ENCODE data around the gene KRTAP10-7. TPM values are rescaled to one million over a fixed set of nuclear protein-coding genes. Genes with fewer than 3 reads are reported as not detected.

Gene KRTAP10-7
- total RNA-seq, 2 experiments from 2014 or later = not detected

Other genes starting within 250 kb of the KRTAP10-7 start
- 1 to 10 TPM; 2.5 to 3.5 TPM for gene TRPM2, start 247.0 kb upstream of the KRTAP10-7 start, total RNA-seq
- 1 to 10 TPM; 2.5 to 2.8 TPM for gene LRRC3, start 145.1 kb upstream of the KRTAP10-7 start, total RNA-seq
- not detected for gene KRTAP10-1, start 60.4 kb upstream of the KRTAP10-7 start, total RNA-seq
- not detected for gene KRTAP10-2, start 49.1 kb upstream of the KRTAP10-7 start, total RNA-seq
- gene KRTAP10-3, start 41.8 kb upstream of the KRTAP10-7 start, total RNA-seq = not detected
- not detected for gene KRTAP10-4, start 26.9 kb upstream of the KRTAP10-7 start, total RNA-seq
- gene KRTAP10-5, start 20.0 kb upstream of the KRTAP10-7 start, total RNA-seq = not detected
- not detected for gene KRTAP10-6, start 8.1 kb upstream of the KRTAP10-7 start, total RNA-seq
- not detected for gene KRTAP10-8, start 11.5 kb downstream of the KRTAP10-7 start, total RNA-seq
- gene KRTAP10-9, start 26.5 kb downstream of the KRTAP10-7 start, total RNA-seq = not detected
- not detected for gene KRTAP10-10, start 36.8 kb downstream of the KRTAP10-7 start, total RNA-seq
- not detected for gene KRTAP10-11, start 45.8 kb downstream of the KRTAP10-7 start, total RNA-seq
- gene KRTAP12-4, start 54.1 kb downstream of the KRTAP10-7 start, total RNA-seq = not detected
- gene KRTAP12-3, start 57.3 kb downstream of the KRTAP10-7 start, total RNA-seq = not detected
- gene KRTAP12-2, start 66.3 kb downstream of the KRTAP10-7 start, total RNA-seq = not detected
- not detected for gene KRTAP12-1, start 81.6 kb downstream of the KRTAP10-7 start, total RNA-seq
- not detected for gene KRTAP10-12, start 96.6 kb downstream of the KRTAP10-7 start, total RNA-seq
- not detected for gene TSPEAR, start 111.0 kb downstream of the KRTAP10-7 start, total RNA-seq
- 10 to 100 TPM; 94.0 to 95.2 TPM for gene UBE2G2, start 201.2 kb downstream of the KRTAP10-7 start, total RNA-seq
- 10 to 100 TPM; 87.1 to 94.7 TPM for gene SUMO3, start 217.5 kb downstream of the KRTAP10-7 start, total RNA-seq